ENCODE data around the gene FAM200C.

- TF ChIP-seq, protein P1, sequence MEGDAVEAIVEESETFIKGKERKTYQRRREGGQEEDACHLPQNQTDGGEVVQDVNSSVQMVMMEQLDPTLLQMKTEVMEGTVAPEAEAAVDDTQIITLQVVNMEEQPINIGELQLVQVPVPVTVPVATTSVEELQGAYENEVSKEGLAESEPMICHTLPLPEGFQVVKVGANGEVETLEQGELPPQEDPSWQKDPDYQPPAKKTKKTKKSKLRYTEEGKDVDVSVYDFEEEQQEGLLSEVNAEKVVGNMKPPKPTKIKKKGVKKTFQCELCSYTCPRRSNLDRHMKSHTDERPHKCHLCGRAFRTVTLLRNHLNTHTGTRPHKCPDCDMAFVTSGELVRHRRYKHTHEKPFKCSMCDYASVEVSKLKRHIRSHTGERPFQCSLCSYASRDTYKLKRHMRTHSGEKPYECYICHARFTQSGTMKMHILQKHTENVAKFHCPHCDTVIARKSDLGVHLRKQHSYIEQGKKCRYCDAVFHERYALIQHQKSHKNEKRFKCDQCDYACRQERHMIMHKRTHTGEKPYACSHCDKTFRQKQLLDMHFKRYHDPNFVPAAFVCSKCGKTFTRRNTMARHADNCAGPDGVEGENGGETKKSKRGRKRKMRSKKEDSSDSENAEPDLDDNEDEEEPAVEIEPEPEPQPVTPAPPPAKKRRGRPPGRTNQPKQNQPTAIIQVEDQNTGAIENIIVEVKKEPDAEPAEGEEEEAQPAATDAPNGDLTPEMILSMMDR (IDR thresholded peaks at IDR 0.05) = no peak
- no peak for TF ChIP-seq POLR2A (IDR thresholded peaks at IDR 0.05)
These were observed 24.2 kb downstream of the FAM200C start for GRCh38 chr5:160375701-160376100.
